ENCODE results near the gene SLC9A5.

DNA sequence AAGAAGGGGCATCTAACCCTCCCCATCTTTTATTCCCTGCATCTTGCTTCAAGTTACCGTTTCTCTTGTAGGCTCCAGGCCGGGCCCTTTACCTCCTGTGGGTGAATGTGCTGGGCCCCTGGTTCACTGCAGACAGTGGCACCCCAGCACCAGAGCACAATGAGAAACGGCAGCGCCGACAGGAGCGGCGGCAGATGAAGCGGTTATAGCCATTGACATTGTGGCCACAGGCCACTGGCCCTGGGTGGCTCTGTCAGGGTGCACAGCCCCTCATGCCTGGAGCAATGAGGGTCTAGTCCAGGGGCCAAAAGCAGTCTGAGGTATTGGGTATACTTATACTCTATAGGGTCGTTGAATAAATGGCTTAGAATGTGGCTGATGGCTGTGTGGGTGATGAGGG, 19.9 kb upstream of the SLC9A5 start:
- TF ChIP-seq, protein P1, sequence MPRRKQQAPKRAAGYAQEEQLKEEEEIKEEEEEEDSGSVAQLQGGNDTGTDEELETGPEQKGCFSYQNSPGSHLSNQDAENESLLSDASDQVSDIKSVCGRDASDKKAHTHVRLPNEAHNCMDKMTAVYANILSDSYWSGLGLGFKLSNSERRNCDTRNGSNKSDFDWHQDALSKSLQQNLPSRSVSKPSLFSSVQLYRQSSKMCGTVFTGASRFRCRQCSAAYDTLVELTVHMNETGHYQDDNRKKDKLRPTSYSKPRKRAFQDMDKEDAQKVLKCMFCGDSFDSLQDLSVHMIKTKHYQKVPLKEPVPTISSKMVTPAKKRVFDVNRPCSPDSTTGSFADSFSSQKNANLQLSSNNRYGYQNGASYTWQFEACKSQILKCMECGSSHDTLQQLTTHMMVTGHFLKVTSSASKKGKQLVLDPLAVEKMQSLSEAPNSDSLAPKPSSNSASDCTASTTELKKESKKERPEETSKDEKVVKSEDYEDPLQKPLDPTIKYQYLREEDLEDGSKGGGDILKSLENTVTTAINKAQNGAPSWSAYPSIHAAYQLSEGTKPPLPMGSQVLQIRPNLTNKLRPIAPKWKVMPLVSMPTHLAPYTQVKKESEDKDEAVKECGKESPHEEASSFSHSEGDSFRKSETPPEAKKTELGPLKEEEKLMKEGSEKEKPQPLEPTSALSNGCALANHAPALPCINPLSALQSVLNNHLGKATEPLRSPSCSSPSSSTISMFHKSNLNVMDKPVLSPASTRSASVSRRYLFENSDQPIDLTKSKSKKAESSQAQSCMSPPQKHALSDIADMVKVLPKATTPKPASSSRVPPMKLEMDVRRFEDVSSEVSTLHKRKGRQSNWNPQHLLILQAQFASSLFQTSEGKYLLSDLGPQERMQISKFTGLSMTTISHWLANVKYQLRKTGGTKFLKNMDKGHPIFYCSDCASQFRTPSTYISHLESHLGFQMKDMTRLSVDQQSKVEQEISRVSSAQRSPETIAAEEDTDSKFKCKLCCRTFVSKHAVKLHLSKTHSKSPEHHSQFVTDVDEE (CRISPR knock-in tag; IDR thresholded peaks at IDR 0.05): no peak
- no peak for TF ChIP-seq ARNTL (CRISPR knock-in tag; IDR thresholded peaks at IDR 0.05; ENCODE audit: borderline replicate concordance, low read depth)
- TF ChIP-seq ZFP3 (CRISPR knock-in tag; IDR thresholded peaks at IDR 0.05): no peak
- TF ChIP-seq ESRRG (CRISPR knock-in tag; IDR thresholded peaks at IDR 0.05): no peak
- TF ChIP-seq ZNF565 (CRISPR knock-in tag; conservative IDR thresholded peaks at IDR 0.05; ENCODE audit: low read depth): no peak
- TF ChIP-seq CSDC2 (CRISPR knock-in tag; IDR thresholded peaks at IDR 0.05): no peak
- TF ChIP-seq, protein P2, sequence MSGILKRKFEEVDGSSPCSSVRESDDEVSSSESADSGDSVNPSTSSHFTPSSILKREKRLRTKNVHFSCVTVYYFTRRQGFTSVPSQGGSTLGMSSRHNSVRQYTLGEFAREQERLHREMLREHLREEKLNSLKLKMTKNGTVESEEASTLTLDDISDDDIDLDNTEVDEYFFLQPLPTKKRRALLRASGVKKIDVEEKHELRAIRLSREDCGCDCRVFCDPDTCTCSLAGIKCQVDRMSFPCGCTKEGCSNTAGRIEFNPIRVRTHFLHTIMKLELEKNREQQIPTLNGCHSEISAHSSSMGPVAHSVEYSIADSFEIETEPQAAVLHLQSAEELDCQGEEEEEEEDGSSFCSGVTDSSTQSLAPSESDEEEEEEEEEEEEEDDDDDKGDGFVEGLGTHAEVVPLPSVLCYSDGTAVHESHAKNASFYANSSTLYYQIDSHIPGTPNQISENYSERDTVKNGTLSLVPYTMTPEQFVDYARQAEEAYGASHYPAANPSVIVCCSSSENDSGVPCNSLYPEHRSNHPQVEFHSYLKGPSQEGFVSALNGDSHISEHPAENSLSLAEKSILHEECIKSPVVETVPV (CRISPR knock-in tag; IDR thresholded peaks at IDR 0.05): no peak
- no peak for TF ChIP-seq ZNF8 (CRISPR knock-in tag; IDR thresholded peaks at IDR 0.05)
- TF ChIP-seq, protein P3, sequence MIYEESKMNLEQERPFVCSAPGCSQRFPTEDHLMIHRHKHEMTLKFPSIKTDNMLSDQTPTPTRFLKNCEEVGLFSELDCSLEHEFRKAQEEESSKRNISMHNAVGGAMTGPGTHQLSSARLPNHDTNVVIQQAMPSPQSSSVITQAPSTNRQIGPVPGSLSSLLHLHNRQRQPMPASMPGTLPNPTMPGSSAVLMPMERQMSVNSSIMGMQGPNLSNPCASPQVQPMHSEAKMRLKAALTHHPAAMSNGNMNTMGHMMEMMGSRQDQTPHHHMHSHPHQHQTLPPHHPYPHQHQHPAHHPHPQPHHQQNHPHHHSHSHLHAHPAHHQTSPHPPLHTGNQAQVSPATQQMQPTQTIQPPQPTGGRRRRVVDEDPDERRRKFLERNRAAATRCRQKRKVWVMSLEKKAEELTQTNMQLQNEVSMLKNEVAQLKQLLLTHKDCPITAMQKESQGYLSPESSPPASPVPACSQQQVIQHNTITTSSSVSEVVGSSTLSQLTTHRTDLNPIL (CRISPR knock-in tag; IDR thresholded peaks at IDR 0.05; ENCODE audit: low read depth): no peak
- TF ChIP-seq GLIS3 (CRISPR knock-in tag; IDR thresholded peaks at IDR 0.05): no peak
- TF ChIP-seq, protein P4, sequence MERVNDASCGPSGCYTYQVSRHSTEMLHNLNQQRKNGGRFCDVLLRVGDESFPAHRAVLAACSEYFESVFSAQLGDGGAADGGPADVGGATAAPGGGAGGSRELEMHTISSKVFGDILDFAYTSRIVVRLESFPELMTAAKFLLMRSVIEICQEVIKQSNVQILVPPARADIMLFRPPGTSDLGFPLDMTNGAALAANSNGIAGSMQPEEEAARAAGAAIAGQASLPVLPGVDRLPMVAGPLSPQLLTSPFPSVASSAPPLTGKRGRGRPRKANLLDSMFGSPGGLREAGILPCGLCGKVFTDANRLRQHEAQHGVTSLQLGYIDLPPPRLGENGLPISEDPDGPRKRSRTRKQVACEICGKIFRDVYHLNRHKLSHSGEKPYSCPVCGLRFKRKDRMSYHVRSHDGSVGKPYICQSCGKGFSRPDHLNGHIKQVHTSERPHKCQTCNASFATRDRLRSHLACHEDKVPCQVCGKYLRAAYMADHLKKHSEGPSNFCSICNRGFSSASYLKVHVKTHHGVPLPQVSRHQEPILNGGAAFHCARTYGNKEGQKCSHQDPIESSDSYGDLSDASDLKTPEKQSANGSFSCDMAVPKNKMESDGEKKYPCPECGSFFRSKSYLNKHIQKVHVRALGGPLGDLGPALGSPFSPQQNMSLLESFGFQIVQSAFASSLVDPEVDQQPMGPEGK (CRISPR knock-in tag; IDR thresholded peaks at IDR 0.05; ENCODE audit: borderline replicate concordance): no peak
- no peak for TF ChIP-seq TCF4 (CRISPR knock-in tag; IDR thresholded peaks at IDR 0.05; ENCODE audit: borderline replicate concordance)

All from SK-N-SH treated with all-trans-retinoic acid at 6 μM for 48 hours (cell line).